Panc1 (cell line): ENCODE data around the gene VAMP2. TPM values are rescaled to one million over a fixed set of nuclear protein-coding genes. Genes with fewer than 3 reads are reported as not detected.

ENCODE experiments used
- ATAC-seq: fragments of 200-7000 bp; cut with Tn5 transposase; 2 replicates; pipeline ENCODE4 v1.9.1; 2020; ENCODE audit warnings: mild to moderate bottlenecking, moderate library complexity
- BruUV-seq: library from RNA; stranded (reverse); fragments of 400-500 nt; replicated peaks from 2 replicates; lab custom pipeline; 2021; lab: Mats Ljungman, UMichigan
- CTCF ChIA-PET: fragments of 300-600 bp; sonication (Branson Sonifier 250); formaldehyde crosslinking; loops from one replicate; lab custom pipeline; 2022; ENCODE audit warnings: antibody characterized with exemption; lab: Charles Lee
- POLR2A ChIA-PET: fragments of 300-600 bp; sonication (Branson Sonifier 250); formaldehyde crosslinking; loops from one replicate; lab custom pipeline; 2022; ENCODE audit warnings: antibody characterized with exemption; lab: Charles Lee
- DNase-seq: peaks from one replicate; pipeline ENCODE4 v3.0.0-alpha.2; 2010; ENCODE audit warnings: low read depth, low spot score
- H3K27ac ChIP-seq: 2 replicates; pipeline ENCODE4 v1.5.1; 2011; ENCODE audit warnings: mild to moderate bottlenecking, low read length, inconsistent platforms
- H3K27me3 ChIP-seq: fragments of 200-500 bp; sonication (Bioruptor generic); 2 replicates; pipeline ENCODE4 v1.6.0; 2014; ENCODE audit warnings: low read length, inconsistent platforms; ENCODE audit not compliant: control insufficient read depth, insufficient read depth
- H3K36me3 ChIP-seq: fragments of 200-500 bp; sonication (Bioruptor generic); 2 replicates; pipeline ENCODE4 v1.5.1; 2014; ENCODE audit warnings: inconsistent platforms, mild to moderate bottlenecking, low read length, moderate library complexity; ENCODE audit not compliant: control insufficient read depth, insufficient read depth
- H3K4me1 ChIP-seq: 2 replicates; pipeline ENCODE4 v1.5.1; 2011; ENCODE audit warnings: inconsistent platforms, mild to moderate bottlenecking, low read length, moderate library complexity; ENCODE audit not compliant: control insufficient read depth, insufficient read depth
- H3K4me3 ChIP-seq, 2 experiments: 2 replicates each; pipeline ENCODE4 v1.5.1; 2011 to 2012; ENCODE audit warnings: low read depth in 2 of 2, low read length in 2 of 2, mild to moderate bottlenecking in 2 of 2, inconsistent platforms in 1 of 2, moderate library complexity in 1 of 2
- H3K9me3 ChIP-seq: fragments of 200-500 bp; sonication (Bioruptor generic); 2 replicates; pipeline ENCODE4 v1.5.1; 2014; ENCODE audit warnings: low read depth, mild to moderate bottlenecking, inconsistent platforms, low read length, moderate library complexity; ENCODE audit not compliant: control insufficient read depth, insufficient read depth
- POLR2AphosphoS5 ChIP-seq: IDR thresholded peaks from 2 replicates; pipeline ENCODE4 v1.6.1; 2012; ENCODE audit warnings: mild to moderate bottlenecking, low read depth, low read length, moderate library complexity
- REST ChIP-seq, 2 experiments: IDR thresholded peaks; 2 replicates each; pipeline ENCODE4 v1.6.1; 2011 to 2012; ENCODE audit warnings: low read depth in 2 of 2, control low read depth in 1 of 2, low read length in 1 of 2, mild to moderate bottlenecking in 1 of 2, moderate library complexity in 1 of 2; ENCODE audit not compliant: insufficient read depth in 1 of 2
- SIN3A ChIP-seq: IDR thresholded peaks from 2 replicates; pipeline ENCODE4 v1.6.1; 2012; ENCODE audit warnings: low read depth, mild to moderate bottlenecking, low read length, moderate library complexity, borderline replicate concordance; ENCODE audit not compliant: insufficient read depth
- TCF7L2 ChIP-seq: IDR thresholded peaks from 2 replicates; pipeline ENCODE4 v1.6.1; 2011; ENCODE audit warnings: mild to moderate bottlenecking, low read depth, low read length, inconsistent platforms
- in situ Hi-C: cut with HindIII; loops from 2 replicates; pipeline ENCODE4 v1.10.0; 2016; ENCODE audit warnings: low sequenced_read_pairs, low pct_unique_long_range_greater_than_20kb
- intact Hi-C: fragments of 100-400 bp; cut with micrococcal nuclease; formaldehyde crosslinking; loops from one replicate; pipeline ENCODE4 v1.10.0; 2022; ENCODE audit not compliant: unreplicated experiment
- total RNA-seq: library from RNA; stranded (reverse); gene quantifications from one replicate; pipeline ENCODE4 v1.2.1, GENCODE V29; 2021; ENCODE audit not compliant: unreplicated experiment
- TF ChIP-seq, protein P1 (sequence below): fragments of 450-650 bp; IDR thresholded peaks from 2 replicates; pipeline ENCODE4 v1.5.1; 2017; ENCODE audit warnings: mild to moderate bottlenecking

VAMP2 gene
- total RNA-seq, 1 experiment from 2014 or later = 28.6 TPM

GRCh38 chr17:8141045-8141444 is 21.7 kb downstream of the VAMP2 start:
- Histone ChIP-seq H3K4me3 (no peak overlapping the region), H3K4me1 (no peaks in the 10 kb centered on the region), H3K27me3 (no peaks in the 10 kb centered on the region), H3K27ac (no peak overlapping the region), H3K9me3 (no peaks in the 10 kb centered on the region), H3K36me3 (no peaks in the 10 kb centered on the region)
- ChIA-PET POLR2A (interaction anchor here (0.6 kb wide), 2 partner anchors 163 to 526 kb away, joined by 3 to 4 read pairs; partner anchors contain the start of gene FXR2), CTCF (no interaction called here)
- ATAC-seq = no peak
- no peak for DNase-seq
- intact Hi-C loops = no loop called here
- BruUV-seq = no TSS peak
- TF ChIP-seq, protein P1, sequence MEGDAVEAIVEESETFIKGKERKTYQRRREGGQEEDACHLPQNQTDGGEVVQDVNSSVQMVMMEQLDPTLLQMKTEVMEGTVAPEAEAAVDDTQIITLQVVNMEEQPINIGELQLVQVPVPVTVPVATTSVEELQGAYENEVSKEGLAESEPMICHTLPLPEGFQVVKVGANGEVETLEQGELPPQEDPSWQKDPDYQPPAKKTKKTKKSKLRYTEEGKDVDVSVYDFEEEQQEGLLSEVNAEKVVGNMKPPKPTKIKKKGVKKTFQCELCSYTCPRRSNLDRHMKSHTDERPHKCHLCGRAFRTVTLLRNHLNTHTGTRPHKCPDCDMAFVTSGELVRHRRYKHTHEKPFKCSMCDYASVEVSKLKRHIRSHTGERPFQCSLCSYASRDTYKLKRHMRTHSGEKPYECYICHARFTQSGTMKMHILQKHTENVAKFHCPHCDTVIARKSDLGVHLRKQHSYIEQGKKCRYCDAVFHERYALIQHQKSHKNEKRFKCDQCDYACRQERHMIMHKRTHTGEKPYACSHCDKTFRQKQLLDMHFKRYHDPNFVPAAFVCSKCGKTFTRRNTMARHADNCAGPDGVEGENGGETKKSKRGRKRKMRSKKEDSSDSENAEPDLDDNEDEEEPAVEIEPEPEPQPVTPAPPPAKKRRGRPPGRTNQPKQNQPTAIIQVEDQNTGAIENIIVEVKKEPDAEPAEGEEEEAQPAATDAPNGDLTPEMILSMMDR = no peak
- TF ChIP-seq SIN3A (no peak), REST (IDR thresholded peaks at IDR 0.05; ENCODE audit: insufficient read depth in 1 of 2, low read depth in 2 of 2, low read length in 1 of 2) (no peak), POLR2AphosphoS5 (no peak), TCF7L2 (no peak)
- in situ Hi-C loops = no loop called here

DNA sequence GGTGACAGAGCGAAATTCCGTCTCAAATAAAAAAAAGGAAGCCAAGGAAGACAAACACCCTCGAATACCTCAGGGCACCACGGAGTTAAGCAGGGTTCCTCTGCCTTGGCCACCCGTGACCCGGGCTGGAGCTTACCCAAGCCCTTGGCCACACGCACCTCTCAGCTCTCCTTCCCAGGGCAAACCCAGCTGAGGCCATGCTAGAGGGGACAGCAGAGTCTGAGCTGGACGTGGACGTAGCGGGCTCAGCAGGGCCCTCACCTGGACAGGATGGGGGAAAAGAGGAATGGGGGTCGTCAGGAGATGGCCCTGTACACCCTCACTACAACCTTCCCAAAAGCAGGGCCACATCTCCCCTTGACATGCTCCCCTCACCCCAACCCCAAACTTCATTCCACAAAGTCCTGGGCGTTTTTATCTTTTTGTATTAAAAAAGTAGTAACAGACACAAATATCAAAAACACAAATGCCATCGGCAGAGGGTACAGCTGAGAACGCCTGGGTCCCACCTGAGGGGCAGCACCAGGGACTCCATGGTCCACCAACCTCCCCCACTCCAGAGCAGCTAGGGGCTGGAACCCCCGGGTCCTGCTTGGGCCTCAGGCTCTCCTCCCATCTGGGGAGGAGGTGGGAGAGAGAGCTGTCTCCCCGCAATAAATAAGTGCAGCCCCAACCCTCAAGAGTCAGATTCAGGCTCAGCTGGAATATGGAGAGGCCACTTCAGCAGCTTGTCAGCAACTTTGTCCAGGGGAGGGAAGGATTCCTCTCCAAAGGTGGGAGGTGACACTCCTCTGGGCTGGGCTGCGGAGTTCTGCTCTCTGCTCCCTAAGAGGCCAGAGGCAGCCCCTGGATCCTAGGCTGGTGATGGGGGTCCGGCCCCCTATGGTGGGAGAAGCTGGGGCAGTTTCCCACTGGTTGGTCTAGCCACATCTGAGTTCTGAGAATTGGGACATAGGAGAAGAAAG is 22.4 kb downstream of the VAMP2 start:
- DNase-seq = no peak
- ChIA-PET POLR2A (interaction anchor here (0.6 kb wide), 1 partner anchor 164 kb away, joined by 4 read pairs; no protein-coding TSS in a partner anchor), CTCF (no interaction called here)
- Histone ChIP-seq H3K27me3 (no peaks in the 10 kb centered on the region), H3K4me3 (no peak overlapping the region), H3K9me3 (no peaks in the 10 kb centered on the region), H3K36me3 (no peaks in the 10 kb centered on the region), H3K27ac (no peak overlapping the region), H3K4me1 (no peaks in the 10 kb centered on the region)
- no peak for TF ChIP-seq SIN3A
- TF ChIP-seq, protein P1 = no peak
- TF ChIP-seq POLR2AphosphoS5 = no peak
- TF ChIP-seq TCF7L2 = no peak
- no peak for TF ChIP-seq REST (IDR thresholded peaks at IDR 0.05; ENCODE audit: insufficient read depth in 1 of 2, low read depth in 2 of 2, low read length in 1 of 2)
- intact Hi-C loops = no loop called here
- no peak for ATAC-seq
- in situ Hi-C loops = no loop called here
- BruUV-seq = no TSS peak
